Natural killer cell (primary cell): ENCODE measurements around the gene CHRNB4. TPM values are rescaled to one million over a fixed set of nuclear protein-coding genes. Genes with fewer than 3 reads are reported as not detected.

Experiments
- ATAC-seq, 3 donors: fragments of 150-1000 bp in 2 of 3; fragments of 200-7000 bp in 1 of 3; cut with Tn5 transposase; 1 replicate in 1 of 3; 2 replicates in 2 of 3; pipeline ENCODE4 v1.10.0; 2021; ENCODE audit warnings: mild to moderate bottlenecking in 2 of 3, moderate library complexity in 2 of 3
- DNase-seq, 2 donors: peaks; one replicate each; pipeline versions ENCODE4 v3.0.0 to v3.0.0-alpha.2; 2013 to 2021; ENCODE audit warnings: mixed read lengths in 1 of 2
- H3K27ac ChIP-seq: one replicate; pipeline ENCODE4 v1.5.1; 2013; ENCODE audit warnings: mild to moderate bottlenecking, low read length
- H3K27me3 ChIP-seq: one replicate; pipeline ENCODE4 v1.6.1; 2013; ENCODE audit warnings: low read length; ENCODE audit not compliant: control insufficient read depth, insufficient read depth
- H3K36me3 ChIP-seq: one replicate; pipeline ENCODE4 v1.6.1; 2013; ENCODE audit warnings: low read length; ENCODE audit not compliant: control insufficient read depth, insufficient read depth
- H3K4me1 ChIP-seq: one replicate; pipeline ENCODE4 v1.6.1; 2013; ENCODE audit warnings: low read length; ENCODE audit not compliant: control insufficient read depth, insufficient read depth
- H3K4me3 ChIP-seq: one replicate; pipeline ENCODE4 v1.5.1; 2013; ENCODE audit warnings: low read length
- H3K9me3 ChIP-seq: one replicate; pipeline ENCODE4 v1.6.1; 2013; ENCODE audit warnings: low read length; ENCODE audit not compliant: control insufficient read depth, insufficient read depth
- H3K27ac Mint-ChIP-seq, 2 donors: one replicate each; pipeline ENCODE4 v1.8.0; 2022; ENCODE audit warnings: mild to moderate bottlenecking in 2 of 2, mixed read lengths in 2 of 2, moderate library complexity in 1 of 2
- H3K27me3 Mint-ChIP-seq, 2 donors: one replicate each; pipeline ENCODE4 v1.8.0; 2022; ENCODE audit warnings: low read depth in 2 of 2, mixed read lengths in 2 of 2
- H3K36me3 Mint-ChIP-seq: one replicate; pipeline ENCODE4 v1.8.0; 2022; ENCODE audit warnings: mixed read lengths
- H3K4me1 Mint-ChIP-seq, 2 donors: one replicate each; pipeline ENCODE4 v1.8.0; 2022; ENCODE audit warnings: mixed read lengths in 2 of 2
- H3K4me3 Mint-ChIP-seq: one replicate; pipeline ENCODE4 v1.8.0; 2022; ENCODE audit warnings: mild to moderate bottlenecking, moderate library complexity, mixed read lengths
- H3K9me3 Mint-ChIP-seq, 2 donors: one replicate each; pipeline ENCODE4 v1.8.0; 2022; ENCODE audit warnings: mixed read lengths in 2 of 2
- WGBS: methylation state at CpG from one replicate; pipeline ENCODE4 v1.1.7; 2013; ENCODE audit warnings: missing lambda C conversion rate; ENCODE audit not compliant: insufficient coverage; 5-methylcytosine and 5-hydroxymethylcytosine counted together
- intact Hi-C: fragments of 100-400 bp; cut with micrococcal nuclease; formaldehyde crosslinking; loops from one replicate; pipeline ENCODE4 v1.14.2; 2022
- total RNA-seq, 4 donors: library from RNA; stranded (reverse); fragments of 120-200 nt in 1 of 4; gene quantifications; one replicate each; pipeline versions ENCODE4 v1.2.3 to v1.2.4, GENCODE V29; 2013 to 2022
- TF ChIP-seq, protein P1 (sequence below): fragments of 200-600 bp; IDR thresholded peaks from one replicate; pipeline ENCODE4 v1.8.0; 2022; ENCODE audit warnings: antibody characterized with exemption

The CHRNB4 gene
- total RNA-seq, 3 donors from 2014 or later (not counting 1 experiment from before 2014, with no cell fraction given): not detected

DNA sequence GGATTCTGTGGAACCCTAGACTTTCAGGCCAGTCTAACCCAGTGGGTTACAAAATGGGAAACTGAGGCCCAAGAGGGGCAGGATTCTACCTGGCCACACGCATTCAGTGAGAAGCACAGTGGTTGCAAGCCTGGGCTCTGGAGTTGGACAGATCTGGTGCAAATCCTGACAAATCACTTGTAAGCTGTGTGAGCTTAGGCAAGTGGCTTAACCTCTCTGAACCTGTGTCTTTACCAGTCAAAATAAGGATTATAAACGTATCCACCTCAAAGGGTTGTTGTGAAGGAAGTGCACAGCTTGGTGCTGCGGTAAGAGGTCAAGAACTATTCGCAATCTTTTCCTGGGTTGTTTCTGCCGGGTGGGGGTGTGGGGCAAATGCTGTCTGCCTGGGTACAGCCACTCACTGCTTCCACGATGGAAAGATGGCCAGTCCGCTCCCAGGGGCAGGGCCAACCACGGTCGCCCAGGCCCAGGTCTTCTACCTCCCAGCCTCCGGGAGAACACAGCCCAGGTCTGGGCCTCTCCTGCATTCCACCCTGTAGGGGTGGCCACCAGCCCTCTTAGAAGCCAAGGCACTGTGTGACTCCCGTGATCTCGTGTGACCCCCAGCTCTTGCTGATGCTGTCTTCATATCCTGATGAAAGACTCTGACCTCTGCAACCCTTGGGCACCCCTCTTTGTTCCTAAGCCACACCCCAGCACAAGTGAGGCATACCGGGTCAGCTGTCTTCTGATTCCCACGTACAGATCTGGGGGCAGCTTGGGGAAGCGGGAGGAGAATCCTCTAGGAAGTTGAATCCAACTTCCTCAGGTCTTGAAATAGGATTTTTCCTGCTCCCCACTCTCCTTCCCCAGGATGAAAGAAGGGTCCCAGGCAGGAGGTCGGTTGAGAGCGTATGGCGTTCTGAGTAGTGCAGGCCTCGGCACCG lies 21.7 kb downstream of the CHRNB4 start:
- TF ChIP-seq, protein P1, sequence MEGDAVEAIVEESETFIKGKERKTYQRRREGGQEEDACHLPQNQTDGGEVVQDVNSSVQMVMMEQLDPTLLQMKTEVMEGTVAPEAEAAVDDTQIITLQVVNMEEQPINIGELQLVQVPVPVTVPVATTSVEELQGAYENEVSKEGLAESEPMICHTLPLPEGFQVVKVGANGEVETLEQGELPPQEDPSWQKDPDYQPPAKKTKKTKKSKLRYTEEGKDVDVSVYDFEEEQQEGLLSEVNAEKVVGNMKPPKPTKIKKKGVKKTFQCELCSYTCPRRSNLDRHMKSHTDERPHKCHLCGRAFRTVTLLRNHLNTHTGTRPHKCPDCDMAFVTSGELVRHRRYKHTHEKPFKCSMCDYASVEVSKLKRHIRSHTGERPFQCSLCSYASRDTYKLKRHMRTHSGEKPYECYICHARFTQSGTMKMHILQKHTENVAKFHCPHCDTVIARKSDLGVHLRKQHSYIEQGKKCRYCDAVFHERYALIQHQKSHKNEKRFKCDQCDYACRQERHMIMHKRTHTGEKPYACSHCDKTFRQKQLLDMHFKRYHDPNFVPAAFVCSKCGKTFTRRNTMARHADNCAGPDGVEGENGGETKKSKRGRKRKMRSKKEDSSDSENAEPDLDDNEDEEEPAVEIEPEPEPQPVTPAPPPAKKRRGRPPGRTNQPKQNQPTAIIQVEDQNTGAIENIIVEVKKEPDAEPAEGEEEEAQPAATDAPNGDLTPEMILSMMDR: no peak
- Mint-ChIP-seq H3K9me3 (no peaks in the 10 kb centered on the region), H3K4me3 (no peak overlapping the region), H3K36me3 (no peaks in the 10 kb centered on the region), H3K4me1 (no peaks in the 10 kb centered on the region), H3K27ac (no peak overlapping the region), H3K27me3 (peaks cover 24 to 40% of the 10 kb centered on the region in 2 donors)
- H3K9me3 ChIP-seq: no peaks in the 10 kb centered on the region
- WGBS: 50% methylated on average over 19 of the region's 20 CpGs
- DNase-seq (no peak), ATAC-seq (no peak)
- H3K27ac ChIP-seq: no peak overlapping the region
- intact Hi-C loops: no loop called here
- no peaks in the 10 kb centered on the region for H3K4me1 ChIP-seq
- H3K36me3 ChIP-seq: no peaks in the 10 kb centered on the region
- H3K4me3 ChIP-seq: no peak overlapping the region
- H3K27me3 ChIP-seq: peaks cover 10% of the 10 kb centered on the region

GRCh38 chr15:78618490-78618934 lies 22.5 kb downstream of the CHRNB4 start:
- H3K27ac ChIP-seq: no peak overlapping the region
- intact Hi-C loops: loop anchor here (1.0 kb wide), 1 partner anchor 91 kb away; no protein-coding TSS in a partner anchor
- H3K9me3 Mint-ChIP-seq: no peaks in the 10 kb centered on the region
- TF ChIP-seq, protein P1: peak; percentile 83
- no peaks in the 10 kb centered on the region for H3K9me3 ChIP-seq
- peaks cover 10% of the 10 kb centered on the region for H3K27me3 ChIP-seq
- no peak overlapping the region for H3K4me3 Mint-ChIP-seq
- no peak overlapping the region for H3K27ac Mint-ChIP-seq
- no peaks in the 10 kb centered on the region for H3K4me1 Mint-ChIP-seq
- H3K36me3 Mint-ChIP-seq: no peaks in the 10 kb centered on the region
- DNase-seq (peak; percentile 74 to 84), ATAC-seq (peak in 2 of 3 donors; percentile 67 to 74)
- H3K4me1 ChIP-seq: no peaks in the 10 kb centered on the region
- no peaks in the 10 kb centered on the region for H3K36me3 ChIP-seq
- peaks cover 24 to 37% of the 10 kb centered on the region in 2 donors for H3K27me3 Mint-ChIP-seq
- WGBS: 29% methylated on average over 8 of the region's 8 CpGs
- H3K4me3 ChIP-seq: no peak overlapping the region

DNA sequence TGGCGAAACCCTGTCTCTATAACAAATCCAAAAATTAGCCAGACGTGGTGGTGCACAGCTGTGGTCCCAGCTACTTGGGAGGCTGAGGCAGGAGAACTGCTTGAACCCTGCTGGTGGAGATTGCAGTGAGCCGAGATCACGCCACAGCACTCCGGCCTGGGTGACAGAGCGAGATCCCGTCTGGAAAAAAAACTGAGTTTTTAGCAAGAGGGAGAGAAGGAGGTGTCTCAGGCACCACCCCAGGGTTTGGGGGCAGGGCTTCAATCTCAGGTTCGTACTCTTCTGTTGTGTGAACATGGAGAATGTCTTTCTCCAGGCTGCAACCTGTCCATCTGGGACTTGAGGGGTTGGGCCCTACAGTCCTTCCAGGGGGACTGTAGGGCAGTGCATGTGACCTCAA lies 22.9 kb downstream of the CHRNB4 start:
- Mint-ChIP-seq H3K36me3 (no peaks in the 10 kb centered on the region), H3K27ac (no peak overlapping the region), H3K4me3 (no peak overlapping the region), H3K27me3 (peaks cover 24 to 34% of the 10 kb centered on the region in 2 donors), H3K9me3 (no peaks in the 10 kb centered on the region), H3K4me1 (no peaks in the 10 kb centered on the region)
- intact Hi-C loops: loop anchor here (1.0 kb wide), 1 partner anchor 91 kb away; no protein-coding TSS in a partner anchor
- 91% methylated on average over 8 of the region's 8 CpGs for WGBS
- TF ChIP-seq, protein P1: no peak
- Histone ChIP-seq H3K4me3 (no peak overlapping the region), H3K36me3 (no peaks in the 10 kb centered on the region), H3K27me3 (peaks cover 10% of the 10 kb centered on the region), H3K9me3 (no peaks in the 10 kb centered on the region), H3K4me1 (no peaks in the 10 kb centered on the region), H3K27ac (no peak overlapping the region)
- DNase-seq: no peak
- ATAC-seq: no peak
